ENCODE data around the gene TMEM259. TPM values are rescaled to one million over a fixed set of nuclear protein-coding genes. Genes with fewer than 3 reads are reported as not detected.
A peak's percentile ranks its signal among the peaks of the same experiment; 100 is the strongest.

The TMEM259 gene
- total RNA-seq, 1 experiment from 2014 or later, result 202 TPM

GRCh38 chr19:960601-960938 is 60.4 kb downstream of the TMEM259 start (continued):
- TF ChIP-seq, protein P1, sequence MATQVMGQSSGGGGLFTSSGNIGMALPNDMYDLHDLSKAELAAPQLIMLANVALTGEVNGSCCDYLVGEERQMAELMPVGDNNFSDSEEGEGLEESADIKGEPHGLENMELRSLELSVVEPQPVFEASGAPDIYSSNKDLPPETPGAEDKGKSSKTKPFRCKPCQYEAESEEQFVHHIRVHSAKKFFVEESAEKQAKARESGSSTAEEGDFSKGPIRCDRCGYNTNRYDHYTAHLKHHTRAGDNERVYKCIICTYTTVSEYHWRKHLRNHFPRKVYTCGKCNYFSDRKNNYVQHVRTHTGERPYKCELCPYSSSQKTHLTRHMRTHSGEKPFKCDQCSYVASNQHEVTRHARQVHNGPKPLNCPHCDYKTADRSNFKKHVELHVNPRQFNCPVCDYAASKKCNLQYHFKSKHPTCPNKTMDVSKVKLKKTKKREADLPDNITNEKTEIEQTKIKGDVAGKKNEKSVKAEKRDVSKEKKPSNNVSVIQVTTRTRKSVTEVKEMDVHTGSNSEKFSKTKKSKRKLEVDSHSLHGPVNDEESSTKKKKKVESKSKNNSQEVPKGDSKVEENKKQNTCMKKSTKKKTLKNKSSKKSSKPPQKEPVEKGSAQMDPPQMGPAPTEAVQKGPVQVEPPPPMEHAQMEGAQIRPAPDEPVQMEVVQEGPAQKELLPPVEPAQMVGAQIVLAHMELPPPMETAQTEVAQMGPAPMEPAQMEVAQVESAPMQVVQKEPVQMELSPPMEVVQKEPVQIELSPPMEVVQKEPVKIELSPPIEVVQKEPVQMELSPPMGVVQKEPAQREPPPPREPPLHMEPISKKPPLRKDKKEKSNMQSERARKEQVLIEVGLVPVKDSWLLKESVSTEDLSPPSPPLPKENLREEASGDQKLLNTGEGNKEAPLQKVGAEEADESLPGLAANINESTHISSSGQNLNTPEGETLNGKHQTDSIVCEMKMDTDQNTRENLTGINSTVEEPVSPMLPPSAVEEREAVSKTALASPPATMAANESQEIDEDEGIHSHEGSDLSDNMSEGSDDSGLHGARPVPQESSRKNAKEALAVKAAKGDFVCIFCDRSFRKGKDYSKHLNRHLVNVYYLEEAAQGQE (IDR thresholded peaks at IDR 0.05; ENCODE audit: low read depth), result no peak
- TF ChIP-seq MAX (IDR thresholded peaks at IDR 0.05), result no peak
- TF ChIP-seq POLR2AphosphoS5 (IDR thresholded peaks at IDR 0.05; ENCODE audit: low read depth, low read length), result no peak

DNA sequence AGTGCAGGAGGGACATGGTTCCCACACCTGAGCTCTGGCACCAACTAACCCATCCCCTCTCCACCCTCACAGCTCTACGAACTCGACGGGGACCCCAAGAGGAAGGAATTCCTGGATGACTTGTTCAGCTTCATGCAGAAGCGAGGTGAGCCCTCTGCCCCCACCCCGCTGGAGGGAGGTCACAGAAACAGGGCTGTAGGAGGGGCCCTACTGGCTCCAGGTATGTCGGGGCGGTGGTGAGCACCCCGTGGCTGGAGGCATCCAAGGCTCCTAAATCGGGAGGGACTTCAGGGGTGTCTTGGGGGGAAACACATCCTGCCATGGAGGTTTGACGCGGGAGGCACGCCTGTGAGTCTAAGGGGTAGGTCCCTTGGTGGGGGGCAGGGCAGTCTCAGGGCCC is 60.9 kb downstream of the TMEM259 start:
- H3K36me3 ChIP-seq (ENCODE audit: control insufficient read depth in 1 of 2, insufficient read depth in 2 of 2, low read length in 2 of 2), result peaks cover 0 to 12% of the 10 kb centered on the region in 2 experiments; a peak in 2 of 4 replicates
- no peaks in the 10 kb centered on the region for H3K9me2 ChIP-seq (ENCODE audit: insufficient read depth)
- H3K4me2 ChIP-seq (ENCODE audit: low read length), result peak overlapping the region; percentile 50; the same call in 1 of the 2 replicates
- H3K27me3 ChIP-seq (ENCODE audit: insufficient read depth, low read length), result no peaks in the 10 kb centered on the region
- DNase-seq (ENCODE audit: low read depth, low spot score) (no peak), ATAC-seq (0 out of 2 replicates have a peak, but pooled peaks have one; percentile 15)
- TF ChIP-seq, protein P1 (IDR thresholded peaks at IDR 0.05; ENCODE audit: low read depth), result no peak
- TF ChIP-seq CBX3 (IDR thresholded peaks at IDR 0.05; ENCODE audit: low read depth) (no peak), ATF3 (IDR thresholded peaks at IDR 0.05) (no peak), EZH2 (IDR thresholded peaks at IDR 0.05) (no peak), EZH2phosphoT487 (IDR thresholded peaks at IDR 0.05; ENCODE audit: borderline replicate concordance) (no peak), FOSL1 (IDR thresholded peaks at IDR 0.05; ENCODE audit: low read depth) (no peak), EGR1 (IDR thresholded peaks at IDR 0.05; ENCODE audit: low read depth) (no peak), POLR2A (IDR thresholded peaks at IDR 0.05; ENCODE audit: borderline replicate concordance, extremely low read depth, insufficient read depth, insufficient read length) (no peak), MAX (IDR thresholded peaks at IDR 0.05) (no peak), CEBPB (IDR thresholded peaks at IDR 0.05; ENCODE audit: low read depth) (no peak), SRF (IDR thresholded peaks at IDR 0.05; ENCODE audit: low read depth) (no peak), JUND (IDR thresholded peaks at IDR 0.05) (no peak), POLR2AphosphoS5 (IDR thresholded peaks at IDR 0.05; ENCODE audit: low read depth, low read length) (no peak)
- TF ChIP-seq, protein P2, sequence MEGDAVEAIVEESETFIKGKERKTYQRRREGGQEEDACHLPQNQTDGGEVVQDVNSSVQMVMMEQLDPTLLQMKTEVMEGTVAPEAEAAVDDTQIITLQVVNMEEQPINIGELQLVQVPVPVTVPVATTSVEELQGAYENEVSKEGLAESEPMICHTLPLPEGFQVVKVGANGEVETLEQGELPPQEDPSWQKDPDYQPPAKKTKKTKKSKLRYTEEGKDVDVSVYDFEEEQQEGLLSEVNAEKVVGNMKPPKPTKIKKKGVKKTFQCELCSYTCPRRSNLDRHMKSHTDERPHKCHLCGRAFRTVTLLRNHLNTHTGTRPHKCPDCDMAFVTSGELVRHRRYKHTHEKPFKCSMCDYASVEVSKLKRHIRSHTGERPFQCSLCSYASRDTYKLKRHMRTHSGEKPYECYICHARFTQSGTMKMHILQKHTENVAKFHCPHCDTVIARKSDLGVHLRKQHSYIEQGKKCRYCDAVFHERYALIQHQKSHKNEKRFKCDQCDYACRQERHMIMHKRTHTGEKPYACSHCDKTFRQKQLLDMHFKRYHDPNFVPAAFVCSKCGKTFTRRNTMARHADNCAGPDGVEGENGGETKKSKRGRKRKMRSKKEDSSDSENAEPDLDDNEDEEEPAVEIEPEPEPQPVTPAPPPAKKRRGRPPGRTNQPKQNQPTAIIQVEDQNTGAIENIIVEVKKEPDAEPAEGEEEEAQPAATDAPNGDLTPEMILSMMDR (IDR thresholded peaks at IDR 0.05 in 2 of 3, conservative IDR thresholded peaks at IDR 0.05 in 1 of 3; ENCODE audit: borderline replicate concordance in 1 of 3, insufficient read depth in 1 of 3, low read depth in 2 of 3, low read length in 2 of 3), result no peak; a peak in 1 of 6 replicates
- no TSS peak for BruUV-seq (replicated peaks)
- H3K9ac ChIP-seq (ENCODE audit: low read length), result no peak overlapping the region
- no peaks in the 10 kb centered on the region for H3K9me3 ChIP-seq (ENCODE audit: control insufficient read depth in 1 of 2, insufficient read depth in 1 of 2, low read depth in 1 of 2, low read length in 2 of 2)
- no peaks in the 10 kb centered on the region for H4K20me1 ChIP-seq (ENCODE audit: insufficient read depth)
- H2AFZ ChIP-seq (ENCODE audit: low read depth, low read length, poor library complexity, severe bottlenecking), result no peak overlapping the region
- no peak overlapping the region for H3K27ac ChIP-seq (ENCODE audit: low read depth, low read length)
- intact Hi-C loops (cut with micrococcal nuclease), result no loop called here
- POLR2A ChIA-PET, result interaction anchor here (1.3 kb wide), 1 partner anchor 24 kb away, joined by 3 read pairs; the partner anchor contains the start of gene WDR18
- H3K79me2 ChIP-seq (ENCODE audit: insufficient read depth, low read length), result peaks cover 4% of the 10 kb centered on the region; the same call in 1 of the 2 replicates
- no peak overlapping the region for H3K4me3 ChIP-seq (replicated peaks in 1 of 2; ENCODE audit: low read depth in 1 of 2, low read length in 2 of 2)
- peaks cover 48 to 74% of the 10 kb centered on the region in 2 experiments for H3K4me1 ChIP-seq (ENCODE audit: control insufficient read depth in 1 of 2, insufficient read depth in 2 of 2, low read length in 2 of 2)
- CTCF ChIA-PET, result interaction anchor here (0.9 kb wide), 1 partner anchor 11 kb away, joined by 3 read pairs; no protein-coding TSS in a partner anchor
- RAD21 ChIA-PET (ENCODE audit: low non-redundant PET in 1 of 2, low total read pairs in 2 of 2, uncharacterized antibody in 2 of 2, unreplicated experiment in 2 of 2), result no interaction called here

Measured in HCT116 (cell line).